Activated CD8-positive, alpha-beta memory T cell treated with anti-CD3 and anti-CD28 coated beads for 24 hours (primary cell): ENCODE measurements around the gene CYP21A2.
"Not testable (repeated sequence)": the region's sequence is repeated elsewhere in the genome, so short reads cannot be mapped to it uniquely, and the experiment has no call there.

Experiments used
- DNase-seq: peaks from one replicate; pipeline ENCODE4 v3.0.0-alpha.2; 2020

CYP21A2 gene

DNA sequence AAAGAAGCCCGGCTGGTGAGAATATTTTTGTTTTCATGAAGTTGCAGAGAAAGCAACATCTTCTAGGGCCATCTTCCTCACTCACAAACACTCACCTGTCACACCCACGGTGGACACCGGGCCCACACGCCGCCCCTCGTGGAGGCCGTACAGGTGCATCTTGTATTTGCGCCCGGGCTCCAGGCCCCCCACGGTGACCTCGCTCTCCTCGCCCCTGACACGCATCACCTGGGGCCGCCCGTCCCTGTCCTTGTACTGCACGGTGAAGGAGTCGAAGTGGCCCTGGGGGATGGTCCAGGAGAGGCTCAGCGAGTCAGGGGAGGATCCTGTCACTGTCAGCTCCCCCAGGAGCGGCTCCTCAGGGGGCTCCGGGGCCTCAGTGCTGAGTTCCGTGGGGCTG is 17.5 kb downstream of the CYP21A2 start:
- DNase-seq: not testable (repeated sequence)

DNA sequence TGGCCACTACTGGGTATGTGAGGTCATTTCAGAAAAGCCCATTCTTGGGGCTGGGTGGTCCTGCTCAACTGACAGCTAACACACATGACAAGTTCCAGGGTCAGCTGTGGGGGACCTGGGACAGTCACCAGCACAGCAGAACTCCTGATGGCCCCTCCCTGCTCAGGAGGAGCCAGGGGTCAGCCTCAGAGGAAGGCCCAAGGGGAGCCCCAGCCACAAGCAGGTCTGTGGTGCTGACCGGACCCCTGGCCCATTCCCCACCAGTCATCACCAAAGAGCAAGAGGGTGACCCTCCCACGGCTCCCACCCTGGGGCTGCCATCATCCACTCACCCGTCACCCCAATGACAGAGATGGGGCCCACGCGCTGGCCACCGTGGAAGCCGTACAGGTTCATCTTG is 18.0 kb downstream of the CYP21A2 start:
- no peak for DNase-seq

DNA sequence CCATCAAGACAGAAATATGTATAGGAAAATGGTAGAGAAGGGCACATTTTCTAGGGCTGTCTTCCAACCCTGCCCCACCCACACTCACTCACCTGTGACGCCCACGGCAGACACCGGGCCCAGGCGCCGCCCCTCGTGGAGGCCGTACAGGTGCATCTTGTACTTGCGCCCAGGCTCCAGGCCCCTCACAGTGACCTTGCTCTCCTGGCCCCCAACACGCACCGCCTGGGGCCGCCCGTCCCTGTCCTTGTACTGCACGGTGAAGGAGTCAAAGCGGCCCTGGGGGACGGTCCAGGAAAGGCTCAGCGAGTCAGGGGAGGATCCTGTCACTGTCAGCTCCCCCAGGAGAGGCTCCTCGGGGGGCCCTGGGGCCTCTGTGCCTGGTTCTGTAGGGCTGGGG is 19.8 kb downstream of the CYP21A2 start:
- no peak for DNase-seq

- no peak for DNase-seq
These were observed 20.3 kb downstream of the CYP21A2 start for GRCh38 chr6:32058511-32058963.

GRCh38 chr6:32060966-32061655 is 22.9 kb downstream of the CYP21A2 start:
- no peak for DNase-seq

GRCh38 chr6:32064706-32065105 is 26.5 kb downstream of the CYP21A2 start:
- no peak for DNase-seq

GRCh38 chr6:32067521-32067920 is 29.3 kb downstream of the CYP21A2 start:
- DNase-seq: not testable (repeated sequence)

DNA sequence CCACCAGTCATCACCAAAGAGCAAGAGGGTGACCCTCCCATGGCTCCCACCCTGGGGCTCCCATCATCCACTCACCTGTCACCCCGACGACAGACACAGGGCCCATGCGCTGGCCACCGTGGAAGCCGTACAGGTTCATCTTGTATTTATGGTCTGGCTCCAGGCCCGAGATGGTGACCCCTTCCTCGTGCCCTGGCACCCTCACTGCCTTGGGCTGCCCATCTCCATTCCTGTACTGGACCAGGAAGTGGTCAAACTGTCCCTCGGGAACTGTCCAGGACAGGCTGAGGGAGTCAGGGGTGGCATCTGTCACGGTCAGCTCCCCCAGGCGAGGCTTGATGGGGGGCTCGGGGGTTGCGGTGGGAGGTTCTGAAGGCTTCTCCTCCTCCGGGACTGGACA is 30.1 kb downstream of the CYP21A2 start:
- DNase-seq: not testable (repeated sequence)

DNA sequence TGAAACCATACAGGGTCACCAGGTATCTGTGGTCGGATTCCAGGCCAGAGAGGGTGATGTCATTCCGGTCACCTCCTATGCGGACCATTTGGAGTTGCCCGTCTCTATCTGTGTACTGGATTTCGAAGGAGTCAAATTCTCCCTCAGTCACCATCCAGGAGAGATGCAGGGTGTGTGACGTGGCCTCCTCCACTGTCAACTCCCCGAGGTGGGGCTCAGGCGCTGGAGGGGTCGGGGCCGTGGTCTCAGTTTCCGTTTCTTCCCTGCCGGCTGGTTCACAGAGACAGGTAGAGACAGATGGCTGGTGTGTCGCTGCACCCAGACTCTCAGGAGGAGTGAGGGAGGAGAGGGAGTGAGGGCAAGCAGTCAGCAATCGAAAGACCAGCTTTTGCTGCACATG is 30.7 kb downstream of the CYP21A2 start:
- DNase-seq: no peak

GRCh38 chr6:32069460-32069859 is 31.2 kb downstream of the CYP21A2 start:
- DNase-seq: no peak

- no peak for DNase-seq
These were observed 31.8 kb downstream of the CYP21A2 start for GRCh38 chr6:32069878-32070515.

DNA sequence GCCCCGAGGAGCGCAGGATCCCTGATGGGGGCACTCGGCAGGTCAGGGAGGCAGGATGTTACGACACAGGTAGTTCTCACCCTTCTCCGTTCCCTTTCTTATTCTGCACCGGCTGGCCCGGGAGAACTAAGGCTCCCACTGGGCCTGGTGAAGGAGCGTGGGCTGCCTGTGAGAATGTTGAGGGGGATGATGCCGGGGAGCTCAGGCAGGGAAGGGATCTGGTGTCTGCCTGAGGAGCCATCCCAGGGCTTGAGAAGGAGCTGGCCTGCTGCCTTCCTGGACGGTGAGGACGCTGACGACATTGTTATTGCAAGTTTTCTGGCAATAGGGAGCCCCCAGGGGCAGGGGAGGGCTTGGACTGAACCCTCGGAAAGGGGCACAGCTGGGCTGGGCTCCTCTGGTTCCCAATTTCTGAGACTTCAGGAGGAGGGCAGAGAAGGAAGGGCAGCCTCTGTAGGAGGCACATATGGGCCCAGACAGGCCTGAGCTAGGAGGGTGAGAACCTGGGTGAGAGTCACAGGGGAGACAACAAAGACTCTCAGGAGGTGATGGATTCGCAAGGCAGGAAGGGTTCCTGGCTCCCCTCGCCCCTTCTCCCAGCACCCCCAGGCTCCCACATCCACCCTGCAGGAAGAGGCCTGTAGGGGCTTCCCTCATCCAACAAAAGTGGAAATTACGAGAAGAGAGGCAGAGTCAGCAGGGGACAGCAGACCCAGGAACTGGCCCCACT is 32.8 kb downstream of the CYP21A2 start:
- no peak for DNase-seq

GRCh38 chr6:32073101-32073500 is 34.9 kb downstream of the CYP21A2 start:
- DNase-seq: no peak

- no peak for DNase-seq
These were observed 35.4 kb downstream of the CYP21A2 start for GRCh38 chr6:32073613-32074012.

GRCh38 chr6:32074996-32075532 is 36.8 kb downstream of the CYP21A2 start:
- DNase-seq: no peak

GRCh38 chr6:32075781-32076180 is 37.6 kb downstream of the CYP21A2 start:
- DNase-seq: no peak

GRCh38 chr6:32076321-32076809 is 38.1 kb downstream of the CYP21A2 start:
- DNase-seq: no peak

DNA sequence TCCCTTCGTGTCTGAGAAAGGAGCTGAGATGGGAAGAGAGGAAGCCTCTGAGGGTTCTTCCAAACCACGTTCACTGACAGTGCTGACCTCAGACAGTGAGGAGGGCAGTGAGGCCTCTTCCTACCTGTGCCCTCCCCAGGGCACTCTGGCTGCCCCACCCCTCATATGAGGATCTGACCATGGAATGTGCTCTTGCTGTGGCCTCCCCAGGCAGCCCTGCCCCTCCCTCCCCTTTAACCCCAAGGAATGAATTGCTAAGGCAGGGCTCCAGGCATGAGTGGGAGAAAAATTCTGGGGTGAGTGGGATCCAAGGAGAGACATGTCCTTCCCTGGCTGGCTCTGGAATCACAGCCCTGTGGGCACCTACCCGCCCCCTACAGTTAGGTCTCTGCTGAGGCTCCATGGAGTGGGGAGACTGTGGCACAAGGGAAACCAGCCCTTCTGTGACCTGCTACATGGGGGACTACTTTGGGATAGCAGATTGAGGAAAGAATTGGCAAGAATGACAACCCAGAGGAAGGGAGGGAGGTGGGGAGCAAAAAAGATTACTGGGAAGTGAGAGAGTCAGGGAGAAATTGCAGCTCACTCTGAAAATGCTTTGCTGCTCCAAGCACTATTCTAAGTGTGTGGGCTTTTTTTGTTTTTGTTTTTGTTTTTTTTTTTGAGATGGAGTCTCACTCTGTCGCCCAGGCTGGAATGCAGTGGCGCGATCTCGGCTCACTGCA is 41.5 kb downstream of the CYP21A2 start:
- no peak for DNase-seq

DNA sequence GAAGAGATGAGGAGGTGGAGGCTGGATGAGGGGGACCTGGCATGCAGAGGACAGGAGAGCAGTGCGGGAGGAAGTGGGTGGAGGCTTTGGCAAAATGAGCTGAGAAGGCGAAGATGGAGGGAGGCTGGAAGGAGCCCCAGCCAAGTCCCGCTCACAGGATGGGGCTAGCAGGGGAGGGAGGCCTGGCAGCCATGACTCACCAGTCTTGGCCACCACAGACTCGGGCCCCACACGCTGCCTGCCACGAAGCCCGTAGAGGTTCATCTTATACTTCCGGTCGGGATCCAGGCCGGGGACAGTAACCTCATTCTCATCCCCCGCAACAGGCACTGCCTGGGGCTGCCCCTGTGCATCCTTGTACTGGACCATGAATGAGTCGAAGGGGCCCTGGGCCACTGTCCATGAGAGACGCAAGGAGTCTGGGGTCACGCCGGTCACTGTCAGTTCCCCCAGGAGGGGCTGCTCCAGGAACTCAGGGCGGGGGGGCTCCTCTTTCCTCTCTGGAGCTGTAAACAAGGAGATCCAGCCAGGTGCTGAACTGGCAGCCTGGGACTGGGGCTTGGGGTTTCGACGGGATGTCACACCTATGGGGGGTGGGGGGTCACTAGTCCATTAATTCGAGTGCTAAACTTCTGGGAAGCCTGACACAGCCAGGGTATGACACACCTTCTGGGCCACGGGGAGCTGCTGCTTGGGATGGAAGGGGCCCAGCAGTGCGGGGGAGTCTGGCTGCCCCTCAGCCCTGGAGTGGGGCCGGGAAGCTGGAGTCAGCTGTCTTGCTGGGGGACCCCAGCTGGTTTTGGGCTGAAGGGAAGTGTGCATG is 43.2 kb downstream of the CYP21A2 start:
- DNase-seq: no peak

DNA sequence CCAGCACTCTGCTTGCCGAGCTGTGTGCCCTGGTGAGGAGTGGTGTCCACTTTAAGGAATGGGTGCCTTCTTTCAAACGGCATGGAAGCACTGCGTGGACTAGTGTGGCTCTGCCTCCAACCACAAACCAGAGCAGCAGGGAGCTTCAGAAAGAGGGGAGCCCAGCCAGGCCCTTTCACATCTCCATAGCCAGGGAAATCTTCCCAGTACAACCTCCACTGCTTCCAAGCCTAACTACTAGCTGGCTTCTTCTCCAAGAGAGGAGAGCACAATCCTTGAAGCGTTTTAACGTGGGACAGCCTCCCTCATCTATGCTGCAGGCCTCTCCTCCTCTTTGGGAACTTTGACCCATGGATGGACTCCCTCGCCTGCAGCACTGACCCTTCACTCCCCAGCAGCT is 44.3 kb downstream of the CYP21A2 start:
- DNase-seq: no peak

DNA sequence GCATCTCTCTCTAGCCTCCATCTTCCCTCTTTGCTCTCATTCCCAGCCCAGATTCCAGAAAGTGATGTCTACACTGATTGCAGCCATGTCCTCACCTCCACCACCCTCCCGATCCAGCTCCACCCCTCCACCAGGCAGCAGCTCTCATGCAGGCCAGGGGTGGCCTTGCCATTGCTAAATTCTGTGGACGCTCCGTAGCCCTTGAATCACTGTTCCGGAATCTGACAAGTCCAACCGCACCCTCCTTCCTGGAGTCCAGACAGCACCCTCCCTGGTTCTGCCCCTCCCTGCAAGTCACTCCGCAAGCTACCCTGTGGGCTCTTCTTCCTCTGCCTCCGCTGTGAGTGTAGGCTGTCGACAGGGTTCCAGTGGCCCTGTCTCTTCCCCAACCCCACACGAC is 44.7 kb downstream of the CYP21A2 start:
- DNase-seq: no peak
